Left kidney (tissue), 2 donors: ENCODE results near the gene MBD6. TPM values are rescaled to one million over a fixed set of nuclear protein-coding genes. Genes with fewer than 3 reads are reported as not detected.
"Not testable (repeated sequence)": the region's sequence is repeated elsewhere in the genome, so short reads cannot be mapped to it uniquely, and the experiment has no call there.

Experiments used
- DNase-seq: peaks from one replicate; pipeline ENCODE4 v3.0.0-alpha.2; 2013
- polyA plus RNA-seq: library from polyadenylated mRNA; unstranded; fragments of 120-200 nt; gene quantifications from one replicate; pipeline ENCODE4 v1.2.1, GENCODE V29; 2013; ENCODE audit not compliant: insufficient read length

Gene MBD6
- polyA plus RNA-seq, 1 donor: 73.5 TPM

DNA sequence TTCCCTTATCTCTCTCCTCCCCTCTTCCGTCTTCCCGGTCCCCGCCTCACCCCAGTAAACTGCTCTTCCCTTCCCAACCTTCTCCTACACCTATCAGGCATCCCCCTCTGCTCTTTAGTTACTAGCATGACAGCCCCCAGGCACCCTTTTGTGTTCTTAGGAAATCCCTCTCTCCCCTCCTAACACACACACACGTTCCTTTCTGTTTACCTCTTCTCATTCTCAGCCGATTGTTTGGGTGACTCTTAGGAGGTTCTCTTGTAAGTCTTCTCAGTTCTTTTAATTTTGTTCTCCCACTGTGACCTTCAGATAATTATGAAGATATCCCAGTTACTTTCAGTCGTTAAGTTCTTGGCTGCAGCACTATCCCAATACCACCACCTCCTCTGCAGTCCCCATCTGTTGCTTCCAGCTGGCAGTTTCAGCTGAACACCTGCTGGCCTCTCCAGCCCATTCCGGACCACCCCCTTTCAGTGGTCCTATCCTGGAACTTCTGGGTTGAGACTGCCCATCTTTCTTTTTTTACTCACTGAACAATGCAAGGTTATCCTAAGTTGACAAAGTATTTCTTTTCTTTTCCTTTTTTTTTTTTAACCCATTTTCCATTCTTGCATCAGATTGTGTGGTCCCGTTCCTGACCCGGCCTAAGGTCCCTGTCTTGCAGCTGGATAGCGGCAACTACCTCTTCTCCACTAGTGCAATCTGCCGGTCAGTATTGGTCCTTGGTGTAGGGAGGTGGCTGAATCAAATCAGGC is 34.0 kb upstream of the MBD6 start:
- no peak for DNase-seq

DNA sequence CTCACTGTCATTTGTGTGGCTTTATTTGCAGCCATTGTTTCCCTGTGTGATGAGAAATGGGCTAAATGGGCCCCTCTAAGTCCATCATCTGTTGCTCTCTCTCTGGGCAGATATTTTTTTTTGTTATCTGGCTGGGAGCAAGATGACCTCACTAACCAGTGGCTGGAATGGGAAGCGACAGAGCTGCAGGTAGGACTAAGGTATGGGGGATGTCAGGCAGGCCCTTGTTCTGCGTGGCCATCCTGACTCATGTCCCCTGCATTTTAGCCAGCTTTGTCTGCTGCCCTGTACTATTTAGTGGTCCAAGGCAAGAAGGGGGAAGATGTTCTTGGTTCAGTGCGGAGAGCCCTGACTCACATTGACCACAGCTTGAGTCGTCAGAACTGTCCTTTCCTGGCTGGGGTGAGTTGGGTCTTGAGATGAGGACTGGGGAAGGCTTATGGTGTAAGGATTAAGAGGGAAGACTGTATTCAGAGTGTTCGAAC is 33.4 kb upstream of the MBD6 start:
- no peak for DNase-seq

DNA sequence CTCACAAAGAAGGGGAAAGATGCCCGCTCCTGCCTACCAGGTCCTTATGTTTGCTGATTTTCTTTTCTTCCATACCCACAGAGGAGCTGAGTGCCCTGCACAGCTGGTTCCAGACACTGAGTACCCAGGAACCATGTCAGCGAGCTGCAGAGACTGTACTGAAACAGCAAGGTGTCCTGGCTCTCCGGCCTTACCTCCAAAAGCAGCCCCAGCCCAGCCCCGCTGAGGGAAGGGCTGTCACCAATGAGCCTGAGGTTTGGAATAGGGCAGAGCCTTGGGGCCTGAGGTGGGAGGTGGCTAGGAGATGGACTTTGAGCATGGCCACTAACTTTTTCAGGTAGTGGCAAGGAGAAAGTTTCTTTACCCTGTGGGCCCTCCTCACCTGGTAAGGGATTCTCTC is 32.5 kb upstream of the MBD6 start:
- DNase-seq: no peak

DNA sequence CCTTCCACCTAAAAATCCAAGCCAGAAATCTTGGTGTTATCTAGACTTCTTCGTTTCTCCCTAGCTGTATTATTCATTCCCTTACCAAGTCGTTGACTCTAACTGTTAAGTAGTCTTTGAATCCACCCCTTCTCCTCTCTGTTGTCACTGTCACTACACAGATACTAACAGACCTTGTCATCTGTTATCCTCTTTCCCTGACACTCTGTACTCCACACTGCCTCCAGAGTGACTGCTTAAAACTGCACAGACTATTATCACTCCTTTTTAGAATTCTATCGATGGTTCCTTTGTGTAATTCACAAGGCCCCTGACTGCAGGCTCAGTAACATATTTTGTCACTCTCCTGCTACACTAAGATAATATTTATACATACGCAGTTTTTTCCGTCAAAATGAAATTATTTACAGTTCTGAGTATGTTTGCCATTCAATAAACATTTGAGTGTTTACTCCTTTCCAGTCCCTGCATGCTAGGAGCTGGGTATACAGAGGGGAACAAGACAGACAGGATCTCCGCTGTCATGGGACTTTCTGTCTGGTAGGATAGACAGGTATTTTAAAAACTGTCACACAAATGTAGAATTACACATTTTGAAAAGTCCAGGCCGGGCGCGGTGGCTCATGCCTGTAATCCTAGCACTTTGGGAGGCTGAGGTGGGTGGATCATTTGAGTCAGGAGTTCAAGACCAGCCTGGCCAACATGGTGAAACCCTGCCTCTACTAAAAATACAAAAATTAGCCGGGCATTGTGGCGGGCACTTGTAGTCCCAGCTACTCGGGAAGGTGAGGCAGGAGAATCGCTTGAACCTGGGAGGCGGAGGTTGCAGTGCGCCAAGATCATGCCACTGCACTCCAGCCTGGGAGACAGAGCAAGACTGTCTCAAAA is 31.0 kb upstream of the MBD6 start:
- no peak for DNase-seq

- DNase-seq: not testable (repeated sequence)
Observed at GRCh38 chr12:57495051-57495701, 27.4 kb upstream of the MBD6 start.

DNA sequence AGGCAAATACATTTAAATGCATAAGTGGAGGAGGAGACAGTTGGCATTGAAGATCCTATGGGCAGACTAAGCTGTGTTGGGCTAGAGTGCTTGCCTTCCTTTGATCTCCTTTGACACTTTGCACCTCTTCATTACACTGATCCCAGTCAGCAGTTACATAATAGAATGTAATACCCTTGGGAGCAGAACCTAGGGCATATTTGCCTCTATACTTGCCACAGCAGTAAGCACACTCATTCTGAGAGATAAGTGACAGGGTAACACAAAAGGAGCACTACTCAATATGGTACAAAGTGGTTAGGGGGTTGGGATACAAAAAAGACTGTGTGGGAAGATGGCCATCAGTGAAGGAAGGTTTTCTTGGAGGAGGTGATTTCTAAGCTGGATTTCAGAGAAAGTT is 25.8 kb upstream of the MBD6 start:
- no peak for DNase-seq

GRCh38 chr12:57497223-57498131 is 25.1 kb upstream of the MBD6 start:
- no peak for DNase-seq

GRCh38 chr12:57498132-57498502 is 24.5 kb upstream of the MBD6 start:
- DNase-seq: no peak

- DNase-seq: no peak
Observed at GRCh38 chr12:57498571-57498970, 24.1 kb upstream of the MBD6 start.

DNA sequence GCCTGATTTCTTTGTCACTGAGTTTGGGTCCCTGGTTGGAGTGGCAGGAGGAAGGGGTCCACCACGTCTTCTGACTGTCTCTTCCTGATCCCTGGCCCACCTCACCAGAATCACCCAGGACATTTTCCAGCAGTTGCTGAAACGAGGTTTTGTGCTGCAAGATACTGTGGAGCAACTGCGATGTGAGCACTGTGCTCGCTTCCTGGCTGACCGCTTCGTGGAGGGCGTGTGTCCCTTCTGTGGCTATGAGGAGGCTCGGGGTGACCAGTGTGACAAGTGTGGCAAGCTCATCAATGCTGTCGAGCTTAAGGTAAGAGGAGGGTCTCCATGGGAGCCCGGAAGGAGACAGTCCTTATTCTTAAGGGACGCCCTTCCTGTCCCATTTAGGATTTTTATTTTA is 22.4 kb upstream of the MBD6 start:
- DNase-seq: no peak

- not testable (repeated sequence) for DNase-seq
Observed at GRCh38 chr12:57502311-57502969, 20.2 kb upstream of the MBD6 start.

DNA sequence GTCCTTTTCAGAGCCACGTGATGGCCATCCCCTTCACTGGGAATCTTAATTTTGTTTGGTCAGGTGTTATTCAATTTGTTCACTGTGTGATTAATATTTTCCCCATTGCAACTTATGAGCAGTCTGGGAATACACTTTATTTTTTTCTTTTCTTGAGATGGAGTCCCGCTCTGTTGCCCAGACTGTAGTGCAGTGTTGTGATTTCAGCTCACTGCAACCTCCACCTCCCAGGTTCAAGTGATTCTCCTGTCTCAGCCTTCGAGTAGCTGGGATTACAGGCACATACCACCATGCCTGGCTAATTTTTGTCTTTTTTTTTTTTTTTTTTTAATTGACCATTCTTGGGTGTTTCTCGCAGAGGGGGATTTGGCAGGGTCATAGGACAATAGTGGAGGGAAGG is 16.1 kb upstream of the MBD6 start:
- DNase-seq: not testable (repeated sequence)

GRCh38 chr12:57507796-57508195 is 14.8 kb upstream of the MBD6 start:
- not testable (repeated sequence) for DNase-seq

GRCh38 chr12:57511161-57511560 is 11.5 kb upstream of the MBD6 start:
- DNase-seq: no peak

DNA sequence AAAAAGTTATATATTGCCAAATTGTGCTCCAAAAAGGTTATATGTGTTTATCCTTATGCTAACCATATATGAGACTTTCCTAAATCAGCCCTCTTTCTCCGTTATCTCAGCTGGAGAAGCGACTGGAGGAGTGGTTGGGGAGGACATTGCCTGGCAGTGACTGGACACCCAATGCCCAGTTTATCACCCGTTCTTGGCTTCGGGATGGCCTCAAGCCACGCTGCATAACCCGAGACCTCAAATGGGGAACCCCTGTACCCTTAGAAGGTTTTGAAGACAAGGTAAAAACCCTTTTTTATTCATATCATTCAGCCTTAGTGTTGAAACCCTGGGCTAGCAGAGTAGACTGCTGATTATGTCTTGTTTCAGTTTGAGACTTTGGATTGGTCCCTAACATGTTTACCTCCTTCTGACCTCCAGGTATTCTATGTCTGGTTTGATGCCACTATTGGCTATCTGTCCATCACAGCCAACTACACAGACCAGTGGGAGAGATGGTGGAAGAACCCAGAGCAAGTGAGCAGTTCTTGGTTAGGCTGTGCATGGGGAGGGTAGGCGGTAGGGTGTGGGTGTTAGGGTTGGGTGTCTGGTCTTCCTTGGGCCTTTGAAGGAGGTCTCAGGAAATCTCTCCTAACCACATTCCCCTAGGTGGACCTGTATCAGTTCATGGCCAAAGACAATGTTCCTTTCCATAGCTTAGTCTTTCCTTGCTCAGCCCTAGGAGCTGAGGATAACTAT is 10.9 kb upstream of the MBD6 start:
- no peak for DNase-seq

DNA sequence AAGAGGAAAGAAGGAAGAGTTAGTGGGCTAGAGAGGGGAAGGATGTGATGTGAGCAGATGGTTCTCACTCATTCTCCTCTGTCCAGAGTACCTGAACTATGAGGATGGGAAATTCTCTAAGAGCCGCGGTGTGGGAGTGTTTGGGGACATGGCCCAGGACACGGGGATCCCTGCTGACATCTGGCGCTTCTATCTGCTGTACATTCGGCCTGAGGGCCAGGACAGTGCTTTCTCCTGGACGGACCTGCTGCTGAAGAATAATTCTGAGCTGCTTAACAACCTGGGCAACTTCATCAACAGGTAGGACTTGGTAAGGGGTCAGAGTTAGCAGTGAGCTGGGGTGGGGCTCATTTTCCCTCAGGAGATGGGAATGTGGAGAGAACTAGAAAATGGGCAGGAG is 10.0 kb upstream of the MBD6 start:
- no peak for DNase-seq

- DNase-seq: no peak
Observed at GRCh38 chr12:57513266-57513665, 9.4 kb upstream of the MBD6 start.

- not testable (repeated sequence) for DNase-seq
Observed at GRCh38 chr12:57513677-57514076, 8.9 kb upstream of the MBD6 start.

DNA sequence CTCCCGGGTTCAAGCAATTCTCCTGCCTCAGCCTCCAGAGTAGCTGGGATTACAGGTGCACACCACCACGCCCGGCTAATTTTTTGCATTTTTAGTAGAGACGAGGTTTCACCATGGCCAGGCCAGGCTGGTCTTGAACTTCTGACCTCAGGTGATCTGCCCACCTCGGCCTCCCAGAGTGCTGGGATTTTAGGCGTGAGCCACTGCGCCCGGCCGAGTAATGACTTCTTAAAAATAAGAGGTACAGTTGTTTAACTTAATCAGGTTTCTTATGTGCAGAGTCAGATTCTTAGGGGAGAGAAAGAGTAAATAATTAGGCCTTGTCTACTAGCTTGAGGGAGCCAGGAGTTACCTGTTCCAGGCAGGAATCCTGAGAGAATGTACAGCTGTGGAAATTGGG is 8.4 kb upstream of the MBD6 start:
- not testable (repeated sequence) for DNase-seq

DNA sequence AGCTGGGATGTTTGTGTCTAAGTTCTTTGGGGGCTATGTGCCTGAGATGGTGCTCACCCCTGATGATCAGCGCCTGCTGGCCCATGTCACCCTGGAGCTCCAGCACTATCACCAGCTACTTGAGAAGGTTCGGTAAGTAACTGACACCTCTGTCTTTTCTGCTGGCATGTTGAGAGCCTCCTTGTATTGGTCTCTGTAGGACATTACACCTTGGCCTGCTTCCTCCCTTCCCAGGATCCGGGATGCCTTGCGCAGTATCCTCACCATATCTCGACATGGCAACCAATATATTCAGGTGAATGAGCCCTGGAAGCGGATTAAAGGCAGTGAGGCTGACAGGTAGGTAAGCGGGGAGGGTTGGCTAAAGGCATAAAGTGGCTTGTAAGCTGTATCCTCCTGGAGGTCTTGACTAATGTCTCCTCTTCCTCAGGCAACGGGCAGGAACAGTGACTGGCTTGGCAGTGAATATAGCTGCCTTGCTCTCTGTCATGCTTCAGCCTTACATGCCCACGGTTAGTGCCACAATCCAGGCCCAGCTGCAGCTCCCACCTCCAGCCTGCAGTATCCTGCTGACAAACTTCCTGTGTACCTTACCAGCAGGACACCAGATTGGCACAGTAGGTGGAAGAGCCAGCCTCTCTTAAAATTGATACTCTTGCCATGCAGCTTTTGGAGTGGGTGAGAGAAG is 7.8 kb upstream of the MBD6 start:
- no peak for DNase-seq
